Lung (tissue), 12 donors: Measurements from ENCODE around the gene DNAAF1. TPM values are rescaled to one million over a fixed set of nuclear protein-coding genes. Genes with fewer than 3 reads are reported as not detected.
A peak's percentile ranks its signal among the peaks of the same experiment; 100 is the strongest.

Experiments
- ATAC-seq: fragments of 200-7000 bp; cut with Tn5 transposase; one replicate; pipeline ENCODE4 v1.9.1; 2020; ENCODE audit warnings: moderate number of reproducible peaks; ENCODE audit not compliant: insufficient read depth, low FRiP score
- DNase-seq, 3 donors: peaks; one replicate each; pipeline ENCODE4 v3.0.0-alpha.2; 2013 to 2017
- H3K27ac ChIP-seq, 2 donors: one replicate each; pipeline ENCODE4 v1.5.1; 2013; ENCODE audit warnings: mild to moderate bottlenecking in 2 of 2, moderate library complexity in 2 of 2, control low read depth in 1 of 2, inconsistent platforms in 1 of 2, low read depth in 1 of 2, low read length in 1 of 2
- H3K27me3 ChIP-seq, 3 donors: one replicate each; pipeline ENCODE4 v1.5.1; 2013; ENCODE audit warnings: low read length in 2 of 3; ENCODE audit not compliant: control insufficient read depth in 3 of 3, insufficient read depth in 3 of 3
- H3K36me3 ChIP-seq, 4 donors: one replicate each; pipeline ENCODE4 v1.5.1; 2013; ENCODE audit warnings: low read length in 4 of 4, mild to moderate bottlenecking in 1 of 4, moderate library complexity in 1 of 4; ENCODE audit not compliant: control insufficient read depth in 4 of 4, insufficient read depth in 4 of 4
- H3K4me1 ChIP-seq, 5 donors: one replicate each; pipeline ENCODE4 v1.5.1; 2013; ENCODE audit warnings: low read length in 5 of 5, mild to moderate bottlenecking in 2 of 5, moderate library complexity in 1 of 5; ENCODE audit not compliant: control insufficient read depth in 5 of 5, insufficient read depth in 5 of 5
- H3K4me3 ChIP-seq: one replicate; pipeline ENCODE4 v1.5.1; 2013; ENCODE audit warnings: mild to moderate bottlenecking, control low read depth, moderate library complexity
- H3K9ac ChIP-seq, 2 donors: one replicate each; pipeline ENCODE4 v1.5.1; 2013; ENCODE audit warnings: low read length in 2 of 2, control low read depth in 1 of 2; ENCODE audit not compliant: insufficient read depth in 1 of 2
- H3K9me3 ChIP-seq, 4 donors: one replicate each; pipeline ENCODE4 v1.5.1; 2013; ENCODE audit warnings: low read length in 3 of 4, mild to moderate bottlenecking in 1 of 4, moderate library complexity in 1 of 4; ENCODE audit not compliant: control insufficient read depth in 4 of 4, insufficient read depth in 3 of 4
- WGBS, 2 donors: extraction: QIAGEN DNeasy Blood & Tissue Kit; methylation state at CpG; one replicate each; pipeline ENCODE4 v1.1.7; 2013; 5-methylcytosine and 5-hydroxymethylcytosine counted together
- polyA plus RNA-seq, 2 donors: library from polyadenylated mRNA; stranded (reverse); fragments of 200-250 nt; gene quantifications; one replicate each; pipeline ENCODE4 v1.2.1, GENCODE V29; 2013
- total RNA-seq, 2 donors: library from RNA; depleted of rRNA in 1 of 2; stranded (reverse); fragments of >200 nt in 1 of 2; gene quantifications; one replicate each; pipeline ENCODE4 v1.2.1, GENCODE V29; 2014 to 2021
- TF ChIP-seq, protein P1 (sequence below): IDR thresholded peaks from 2 replicates; pipeline ENCODE4 v1.5.1; 2012; ENCODE audit warnings: mild to moderate bottlenecking; ENCODE audit errors: control extremely low read depth, extremely low read depth
- donor health status: control.
- donor health status: control.
- donor health status: Bipolar disorder and iron deficiency.
- donor health status: healthy.
- donor health status: DM: yes; HTN: yes; CAD: no.

DNAAF1 gene
- total and polyA plus RNA-seq, 4 donors: 11.5 to 38.5 (median 12.4) TPM

DNA sequence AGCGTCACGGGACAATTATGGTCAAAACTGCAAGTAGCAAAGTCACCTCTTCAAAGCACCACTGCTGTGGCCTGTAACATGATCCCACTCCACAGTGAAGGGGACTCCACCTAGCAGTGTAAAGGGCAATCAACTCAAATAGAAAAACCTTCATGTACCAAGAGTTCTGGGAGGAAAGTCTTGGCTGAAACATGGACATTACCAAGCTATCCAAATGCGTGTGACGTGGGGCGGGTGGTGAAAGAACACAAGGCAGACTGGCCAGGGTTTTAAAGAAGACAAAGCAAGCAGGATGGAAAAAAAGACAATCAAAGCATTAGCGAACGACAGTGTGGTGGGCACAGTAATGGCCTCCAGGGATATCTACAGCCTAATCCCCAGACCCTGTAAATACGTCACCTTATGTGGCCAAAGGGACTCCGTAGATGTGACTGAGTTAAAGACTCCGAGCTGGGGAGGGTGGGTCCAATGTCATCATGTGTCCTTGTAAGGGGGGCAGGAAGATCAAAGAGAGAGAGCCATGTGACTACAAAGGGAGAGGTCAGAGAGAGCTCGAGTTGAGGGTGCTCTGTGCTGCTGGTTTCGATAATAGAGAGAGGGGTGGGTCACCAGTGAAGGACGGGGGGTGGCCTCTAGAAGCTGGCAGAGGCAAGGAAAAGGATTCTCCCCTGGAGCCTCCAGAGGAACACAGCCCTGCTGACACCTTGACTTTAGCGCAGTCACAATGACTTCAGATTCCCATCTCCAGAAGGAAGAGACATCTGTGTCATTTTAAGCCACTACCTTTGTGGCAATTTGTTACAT lies 6.1 kb upstream of the DNAAF1 start:
- Histone ChIP-seq H3K36me3 (no peaks in the 10 kb centered on the region), H3K27me3 (no peaks in the 10 kb centered on the region), H3K4me3 (no peak overlapping the region), H3K9ac (peak overlapping the region in 1 of 2 donors; percentile 64), H3K4me1 (peaks cover 0 to 25% (median 6%) of the 10 kb centered on the region in 5 donors), H3K27ac (peak overlapping the region; percentile 15 to 60), H3K9me3 (no peaks in the 10 kb centered on the region)
- TF ChIP-seq, protein P1, sequence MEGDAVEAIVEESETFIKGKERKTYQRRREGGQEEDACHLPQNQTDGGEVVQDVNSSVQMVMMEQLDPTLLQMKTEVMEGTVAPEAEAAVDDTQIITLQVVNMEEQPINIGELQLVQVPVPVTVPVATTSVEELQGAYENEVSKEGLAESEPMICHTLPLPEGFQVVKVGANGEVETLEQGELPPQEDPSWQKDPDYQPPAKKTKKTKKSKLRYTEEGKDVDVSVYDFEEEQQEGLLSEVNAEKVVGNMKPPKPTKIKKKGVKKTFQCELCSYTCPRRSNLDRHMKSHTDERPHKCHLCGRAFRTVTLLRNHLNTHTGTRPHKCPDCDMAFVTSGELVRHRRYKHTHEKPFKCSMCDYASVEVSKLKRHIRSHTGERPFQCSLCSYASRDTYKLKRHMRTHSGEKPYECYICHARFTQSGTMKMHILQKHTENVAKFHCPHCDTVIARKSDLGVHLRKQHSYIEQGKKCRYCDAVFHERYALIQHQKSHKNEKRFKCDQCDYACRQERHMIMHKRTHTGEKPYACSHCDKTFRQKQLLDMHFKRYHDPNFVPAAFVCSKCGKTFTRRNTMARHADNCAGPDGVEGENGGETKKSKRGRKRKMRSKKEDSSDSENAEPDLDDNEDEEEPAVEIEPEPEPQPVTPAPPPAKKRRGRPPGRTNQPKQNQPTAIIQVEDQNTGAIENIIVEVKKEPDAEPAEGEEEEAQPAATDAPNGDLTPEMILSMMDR: no peak
- WGBS, 2 donors: 63 to 82% methylated on average over 14 of the region's 14 CpGs
- peak; percentile 64 to 84 (median 71) for DNase-seq
- peak; percentile 80 for ATAC-seq

DNA sequence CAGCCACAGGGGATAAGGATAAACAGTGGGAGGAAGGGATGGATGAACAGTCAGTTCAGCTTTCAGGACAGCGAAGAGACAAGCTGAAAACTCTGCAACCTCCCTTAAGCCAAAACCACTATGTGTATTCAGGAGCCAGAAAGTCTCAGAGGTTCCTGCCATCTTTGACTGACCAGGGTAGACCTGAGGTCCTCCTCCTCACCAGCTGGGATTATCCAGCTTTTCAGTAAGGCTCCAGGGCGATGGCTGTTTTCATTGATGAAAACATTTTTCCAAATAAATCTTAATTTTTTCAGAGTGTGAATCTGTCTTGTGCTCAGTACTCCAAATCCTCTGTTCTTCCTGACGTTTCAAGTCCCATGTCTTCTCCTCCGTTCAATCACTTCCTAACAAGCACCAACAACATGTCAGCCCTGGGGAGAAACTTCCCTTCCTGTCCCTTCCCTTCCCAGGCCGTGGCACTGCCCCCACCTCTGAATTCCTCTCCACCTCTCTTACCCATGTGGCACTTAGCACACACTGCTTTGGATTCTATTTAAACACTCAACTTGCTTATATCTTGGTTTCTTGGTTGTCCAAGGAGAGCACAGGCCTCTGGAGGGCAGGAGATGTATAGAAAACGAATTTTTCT lies 5.4 kb upstream of the DNAAF1 start:
- WGBS, 2 donors: 72 to 76% methylated on average over 6 of the region's 6 CpGs
- Histone ChIP-seq H3K9me3 (no peaks in the 10 kb centered on the region), H3K27ac (peak overlapping the region in 1 of 2 donors; percentile 15), H3K4me3 (no peak overlapping the region), H3K9ac (peak overlapping the region in 1 of 2 donors; percentile 64), H3K36me3 (no peaks in the 10 kb centered on the region), H3K4me1 (peaks cover 0 to 25% (median 6%) of the 10 kb centered on the region in 5 donors), H3K27me3 (no peaks in the 10 kb centered on the region)
- no peak for DNase-seq
- TF ChIP-seq, protein P1: no peak
- ATAC-seq: no peak

DNA sequence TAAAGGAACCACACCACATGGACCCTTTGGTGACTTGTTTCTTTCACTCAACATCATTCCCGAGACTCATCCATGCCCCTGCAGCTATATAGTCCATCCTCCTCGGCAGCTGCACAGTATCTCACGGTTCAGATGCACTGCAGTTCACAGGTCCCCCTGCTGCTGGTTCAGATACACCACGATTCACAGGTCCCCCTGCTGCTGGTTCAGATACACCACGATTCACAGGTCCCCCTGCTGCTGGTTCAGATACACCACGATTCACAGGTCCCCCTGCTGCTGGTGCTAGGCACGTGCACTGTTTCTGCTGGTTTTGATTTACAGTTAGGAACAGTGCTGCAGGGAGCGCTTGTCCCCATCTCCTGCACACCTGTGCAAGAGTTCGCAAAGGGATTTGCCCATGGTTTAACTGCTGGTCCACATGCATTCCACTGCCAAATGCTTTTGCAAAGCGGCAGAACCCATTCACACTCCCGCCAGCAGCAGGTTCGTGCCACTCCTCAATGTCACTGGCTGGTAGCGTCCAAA lies 3.9 kb upstream of the DNAAF1 start:
- Histone ChIP-seq H3K9ac (no peak overlapping the region), H3K27ac (no peak overlapping the region), H3K4me1 (peaks cover 0 to 25% (median 8%) of the 10 kb centered on the region in 5 donors), H3K9me3 (no peaks in the 10 kb centered on the region), H3K36me3 (no peaks in the 10 kb centered on the region), H3K27me3 (no peaks in the 10 kb centered on the region), H3K4me3 (no peak overlapping the region)
- no peak for ATAC-seq
- TF ChIP-seq, protein P1: no peak
- WGBS, 2 donors: 73 to 84% methylated on average over 13 of the region's 13 CpGs
- no peak for DNase-seq
